WERI-Rb-1 (cell line): Measurements from ENCODE around the gene CDC25B.

Source experiments
- DNase-seq: peaks from one replicate; pipeline ENCODE4 v3.0.0-alpha.2; 2020
- H3K27ac ChIP-seq: fragments of 250-450 bp; sonication (Bioruptor Pico); 2 replicates; pipeline ENCODE4 v1.5.1; 2020; ENCODE audit warnings: mild to moderate bottlenecking, moderate library complexity
- H3K27me3 ChIP-seq: fragments of 250-450 bp; sonication (Bioruptor Pico); 2 replicates; pipeline ENCODE4 v1.5.1; 2021; ENCODE audit warnings: mild to moderate bottlenecking, low read depth, moderate library complexity; ENCODE audit not compliant: insufficient read depth, severe bottlenecking
- H3K36me3 ChIP-seq: fragments of 250-450 bp; sonication (Bioruptor Pico); 2 replicates; pipeline ENCODE4 v1.5.1; 2020; ENCODE audit warnings: mild to moderate bottlenecking, moderate library complexity
- H3K4me3 ChIP-seq: 2 replicates; pipeline ENCODE4 v1.5.1; 2011; ENCODE audit warnings: low read depth, mild to moderate bottlenecking, control low read depth, low read length
- H3K9me3 ChIP-seq: fragments of 250-450 bp; sonication (Bioruptor Pico); 2 replicates; pipeline ENCODE4 v1.5.1; 2021; ENCODE audit warnings: mild to moderate bottlenecking, moderate library complexity; ENCODE audit not compliant: severe bottlenecking
- TF ChIP-seq, protein P1 (sequence below): IDR thresholded peaks from 2 replicates; pipeline ENCODE4 v1.5.1; 2011; ENCODE audit warnings: low read depth, mild to moderate bottlenecking, control low read depth, inconsistent platforms, low read length

CDC25B gene

DNA sequence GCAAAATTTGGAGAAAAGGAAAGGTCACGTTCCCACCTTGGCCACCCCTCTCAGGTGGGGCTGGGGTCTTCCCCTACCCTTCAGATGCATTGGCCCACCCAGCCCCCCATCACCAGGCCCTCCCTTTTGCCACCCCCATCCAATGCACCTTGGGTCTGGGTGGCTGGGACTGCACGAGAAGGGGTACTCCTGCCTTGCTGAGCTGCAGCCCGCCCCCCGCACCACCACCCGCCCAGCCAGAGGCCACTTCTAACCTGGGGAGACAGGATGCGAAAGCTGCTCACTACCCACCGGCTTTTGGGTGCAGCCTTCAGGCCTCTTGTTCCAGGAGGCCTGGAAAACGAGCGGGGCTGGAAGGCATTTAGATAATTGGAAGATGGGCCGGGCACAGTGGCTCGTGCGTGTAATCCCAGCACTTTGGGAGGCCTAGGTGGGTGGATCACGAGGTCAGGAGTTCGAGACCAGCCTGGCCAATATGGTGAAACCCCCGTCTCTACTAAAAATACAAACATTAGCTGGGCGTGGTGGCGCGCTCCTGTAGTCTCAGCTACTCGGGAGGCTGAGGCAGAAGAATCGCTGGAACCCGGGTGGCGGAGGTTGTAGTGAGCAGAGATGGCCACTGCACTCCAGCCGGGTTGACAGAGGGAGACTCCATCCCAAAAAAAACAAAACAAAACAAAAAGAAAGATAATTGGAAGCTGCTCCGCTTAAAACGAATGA, 1.2 kb upstream of the CDC25B start:
- H3K36me3 ChIP-seq: peaks cover 12% of the 10 kb centered on the region
- no peak for DNase-seq
- no peaks in the 10 kb centered on the region for H3K27me3 ChIP-seq
- peak overlapping the region; percentile 82; the same call in 1 of the 2 replicates for H3K4me3 ChIP-seq
- no peaks in the 10 kb centered on the region for H3K9me3 ChIP-seq
- no peak overlapping the region for H3K27ac ChIP-seq
- TF ChIP-seq, protein P1, sequence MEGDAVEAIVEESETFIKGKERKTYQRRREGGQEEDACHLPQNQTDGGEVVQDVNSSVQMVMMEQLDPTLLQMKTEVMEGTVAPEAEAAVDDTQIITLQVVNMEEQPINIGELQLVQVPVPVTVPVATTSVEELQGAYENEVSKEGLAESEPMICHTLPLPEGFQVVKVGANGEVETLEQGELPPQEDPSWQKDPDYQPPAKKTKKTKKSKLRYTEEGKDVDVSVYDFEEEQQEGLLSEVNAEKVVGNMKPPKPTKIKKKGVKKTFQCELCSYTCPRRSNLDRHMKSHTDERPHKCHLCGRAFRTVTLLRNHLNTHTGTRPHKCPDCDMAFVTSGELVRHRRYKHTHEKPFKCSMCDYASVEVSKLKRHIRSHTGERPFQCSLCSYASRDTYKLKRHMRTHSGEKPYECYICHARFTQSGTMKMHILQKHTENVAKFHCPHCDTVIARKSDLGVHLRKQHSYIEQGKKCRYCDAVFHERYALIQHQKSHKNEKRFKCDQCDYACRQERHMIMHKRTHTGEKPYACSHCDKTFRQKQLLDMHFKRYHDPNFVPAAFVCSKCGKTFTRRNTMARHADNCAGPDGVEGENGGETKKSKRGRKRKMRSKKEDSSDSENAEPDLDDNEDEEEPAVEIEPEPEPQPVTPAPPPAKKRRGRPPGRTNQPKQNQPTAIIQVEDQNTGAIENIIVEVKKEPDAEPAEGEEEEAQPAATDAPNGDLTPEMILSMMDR: no peak

DNA sequence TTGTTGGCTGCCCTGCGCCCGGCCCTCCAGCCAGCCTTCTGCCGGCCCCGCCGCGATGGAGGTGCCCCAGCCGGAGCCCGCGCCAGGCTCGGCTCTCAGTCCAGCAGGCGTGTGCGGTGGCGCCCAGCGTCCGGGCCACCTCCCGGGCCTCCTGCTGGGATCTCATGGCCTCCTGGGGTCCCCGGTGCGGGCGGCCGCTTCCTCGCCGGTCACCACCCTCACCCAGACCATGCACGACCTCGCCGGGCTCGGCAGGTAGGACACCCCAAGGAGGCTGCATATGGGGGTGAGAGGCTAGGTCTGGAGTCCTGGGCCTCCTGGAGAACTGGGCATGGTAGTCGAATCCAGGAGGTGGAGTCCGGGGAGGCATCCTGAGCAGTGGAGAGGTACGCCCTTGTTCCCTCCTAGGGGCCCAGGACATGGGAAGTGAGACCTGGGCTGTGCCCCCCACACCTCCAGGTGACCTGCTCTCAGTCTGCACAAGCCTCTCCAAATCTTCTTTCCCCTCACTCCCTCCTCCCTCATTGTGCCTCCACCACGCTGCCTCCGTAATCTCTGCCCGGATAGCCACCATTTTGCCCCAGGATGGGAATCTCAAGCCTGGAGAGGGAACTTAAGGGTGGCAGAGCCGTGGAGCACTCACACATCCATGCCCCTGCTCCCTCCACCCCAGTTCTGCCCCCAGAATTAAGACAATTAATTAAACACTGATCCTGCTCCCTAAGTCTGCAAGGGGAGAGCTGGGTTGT, 541 bp downstream of the CDC25B start:
- H3K9me3 ChIP-seq: no peaks in the 10 kb centered on the region
- H3K4me3 ChIP-seq: peak overlapping the region; percentile 82
- peak overlapping the region; percentile 81 for H3K27ac ChIP-seq
- TF ChIP-seq, protein P1: no peak
- DNase-seq: no peak
- H3K36me3 ChIP-seq: peaks cover 27% of the 10 kb centered on the region
- no peaks in the 10 kb centered on the region for H3K27me3 ChIP-seq

DNA sequence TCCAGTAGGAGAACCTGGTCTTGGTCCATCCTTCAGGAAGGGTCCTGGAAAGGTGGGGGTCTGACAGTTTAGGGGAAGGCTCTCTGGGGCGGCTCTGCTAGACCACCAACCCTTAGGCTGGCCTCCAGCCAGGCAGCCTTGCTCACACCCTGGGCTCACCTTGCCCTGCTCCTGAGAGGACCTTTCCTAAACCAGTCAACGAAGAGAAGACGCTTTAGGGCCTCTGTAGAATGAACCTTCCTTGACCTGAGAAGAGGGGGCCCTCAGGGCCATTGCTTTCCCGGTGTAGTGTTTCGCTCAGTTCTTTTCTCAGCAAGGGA, 1.1 kb downstream of the CDC25B start:
- TF ChIP-seq, protein P1: no peak
- no peak overlapping the region for H3K27ac ChIP-seq
- peaks cover 32% of the 10 kb centered on the region for H3K36me3 ChIP-seq
- peak overlapping the region; percentile 82 for H3K4me3 ChIP-seq
- DNase-seq: no peak
- no peaks in the 10 kb centered on the region for H3K9me3 ChIP-seq
- H3K27me3 ChIP-seq: no peaks in the 10 kb centered on the region

DNA sequence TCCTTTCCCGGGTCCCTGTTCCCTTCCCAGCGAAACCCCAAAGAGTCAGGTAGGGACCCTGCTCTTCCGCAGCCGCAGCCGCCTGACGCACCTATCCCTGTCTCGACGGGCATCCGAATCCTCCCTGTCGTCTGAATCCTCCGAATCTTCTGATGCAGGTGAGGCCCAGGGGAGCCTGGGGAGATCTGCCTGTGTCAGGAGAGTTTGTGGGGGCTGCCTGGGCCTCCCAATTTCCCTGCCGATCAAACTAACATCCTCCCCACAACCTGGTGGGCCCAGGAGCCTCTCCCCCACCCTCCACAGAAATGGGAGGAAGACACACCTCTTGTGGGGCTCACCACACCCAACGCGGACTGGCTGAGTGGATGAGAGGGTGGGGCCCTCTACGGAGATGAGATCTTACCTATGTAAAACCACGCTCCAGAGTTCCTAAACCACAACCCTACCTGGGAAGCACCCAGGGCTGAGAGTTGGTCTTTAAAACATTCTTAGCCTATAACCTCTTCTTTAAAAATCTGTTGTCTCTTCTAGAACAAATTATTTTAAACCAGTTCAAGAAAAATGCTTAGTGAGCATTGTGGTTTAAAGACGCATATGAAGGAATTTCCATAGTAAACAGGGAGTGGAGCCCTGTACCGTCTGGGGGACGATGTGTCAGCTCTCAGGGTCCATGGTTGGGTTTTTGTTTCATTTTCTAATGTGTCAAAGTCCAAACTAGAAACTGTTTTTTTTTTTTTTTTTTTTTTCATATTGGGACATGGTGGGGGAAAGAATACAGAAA, 1.7 kb downstream of the CDC25B start:
- no peak overlapping the region for H3K4me3 ChIP-seq
- no peaks in the 10 kb centered on the region for H3K27me3 ChIP-seq
- DNase-seq: no peak
- TF ChIP-seq, protein P1: no peak
- H3K9me3 ChIP-seq: no peaks in the 10 kb centered on the region
- H3K36me3 ChIP-seq: peaks cover 38% of the 10 kb centered on the region
- H3K27ac ChIP-seq: no peak overlapping the region

DNA sequence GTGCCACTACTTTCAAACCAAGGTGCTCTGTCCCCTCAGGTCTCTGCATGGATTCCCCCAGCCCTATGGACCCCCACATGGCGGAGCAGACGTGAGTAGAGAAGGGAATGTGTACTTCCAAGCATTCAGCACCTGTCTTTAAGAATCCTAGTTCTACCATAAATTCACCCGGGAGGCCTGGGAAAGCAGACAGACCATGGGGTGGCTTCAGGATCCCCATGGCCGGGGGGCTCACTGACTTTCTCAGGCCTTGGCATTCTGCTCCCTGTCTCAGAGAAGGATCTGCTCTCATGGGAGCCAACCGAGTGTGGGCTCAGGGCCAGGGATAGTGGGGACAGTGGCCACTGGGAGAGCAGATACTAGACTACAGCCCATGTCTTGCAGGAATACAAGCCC, 2.3 kb downstream of the CDC25B start:
- Histone ChIP-seq H3K4me3 (no peak overlapping the region), H3K36me3 (peaks cover 44% of the 10 kb centered on the region), H3K9me3 (no peaks in the 10 kb centered on the region), H3K27me3 (no peaks in the 10 kb centered on the region), H3K27ac (no peak overlapping the region)
- TF ChIP-seq, protein P1: no peak
- no peak for DNase-seq
